HFF-Myc (cell line): ENCODE data around the gene RPTOR.
A peak's percentile ranks its signal among the peaks of the same experiment; 100 is the strongest.

Source experiments
- DNase-seq: peaks from one replicate; pipeline ENCODE4 v3.0.0-alpha.2; 2011; ENCODE audit warnings: low read depth; ENCODE audit errors: extremely low read depth
- H3K4me3 ChIP-seq: replicated peaks from 2 replicates; pipeline ENCODE4 v1.5.1; 2011; ENCODE audit warnings: low read depth, mild to moderate bottlenecking, control low read depth, low read length
- CTCF ChIP-seq: IDR thresholded peaks from 2 replicates; pipeline ENCODE4 v1.5.1; 2012; ENCODE audit warnings: mild to moderate bottlenecking, low read depth, low read length, control low read depth; ENCODE audit errors: missing control alignments

The RPTOR gene

GRCh38 chr17:80969674-80970043 is 425.0 kb downstream of the RPTOR start:
- DNase-seq: no peak
- no peak overlapping the region for H3K4me3 ChIP-seq
- no peak for TF ChIP-seq CTCF

GRCh38 chr17:80970044-80970761 is 425.6 kb downstream of the RPTOR start:
- H3K4me3 ChIP-seq: no peak overlapping the region
- DNase-seq: no peak
- peak; percentile 51 for TF ChIP-seq CTCF

- no peak overlapping the region for H3K4me3 ChIP-seq
- DNase-seq: no peak
- peak; percentile 0 for TF ChIP-seq CTCF
These were observed 426.4 kb downstream of the RPTOR start for GRCh38 chr17:80970762-80971703.

GRCh38 chr17:80971704-80972304 is 427.2 kb downstream of the RPTOR start:
- DNase-seq: no peak
- H3K4me3 ChIP-seq: no peak overlapping the region

GRCh38 chr17:80976701-80977100 is 432.1 kb downstream of the RPTOR start:
- no peak overlapping the region for H3K4me3 ChIP-seq
- TF ChIP-seq CTCF: no peak
- no peak for DNase-seq

More at GRCh38 chr17:80971704-80972304, 427.2 kb downstream of the RPTOR start:
- no peak for TF ChIP-seq CTCF

- no peak for DNase-seq
- no peak for TF ChIP-seq CTCF
- H3K4me3 ChIP-seq: no peak overlapping the region
These were observed 432.5 kb downstream of the RPTOR start for GRCh38 chr17:80977172-80977571.
